OCI-LY1 (cell line): Measurements from ENCODE around the gene RTKN2.

Source experiments
- EZH2 ChIP-seq: fragments of 200-600 bp; sonication (generic), shearing (Covaris generic); IDR thresholded peaks from 2 replicates; pipeline ENCODE4 v1.8.0; 2017; ENCODE audit warnings: borderline replicate concordance, mixed run types, mild to moderate bottlenecking, antibody characterized with exemption, low read length, moderate library complexity, mixed read lengths
- TF ChIP-seq, protein P1 (sequence below): fragments of 200-600 bp; sonication (generic), shearing (Covaris generic); IDR thresholded peaks from 2 replicates; pipeline ENCODE4 v1.5.1; 2017; ENCODE audit warnings: mild to moderate bottlenecking, antibody characterized with exemption, low read length, moderate library complexity, mixed read lengths

DNA sequence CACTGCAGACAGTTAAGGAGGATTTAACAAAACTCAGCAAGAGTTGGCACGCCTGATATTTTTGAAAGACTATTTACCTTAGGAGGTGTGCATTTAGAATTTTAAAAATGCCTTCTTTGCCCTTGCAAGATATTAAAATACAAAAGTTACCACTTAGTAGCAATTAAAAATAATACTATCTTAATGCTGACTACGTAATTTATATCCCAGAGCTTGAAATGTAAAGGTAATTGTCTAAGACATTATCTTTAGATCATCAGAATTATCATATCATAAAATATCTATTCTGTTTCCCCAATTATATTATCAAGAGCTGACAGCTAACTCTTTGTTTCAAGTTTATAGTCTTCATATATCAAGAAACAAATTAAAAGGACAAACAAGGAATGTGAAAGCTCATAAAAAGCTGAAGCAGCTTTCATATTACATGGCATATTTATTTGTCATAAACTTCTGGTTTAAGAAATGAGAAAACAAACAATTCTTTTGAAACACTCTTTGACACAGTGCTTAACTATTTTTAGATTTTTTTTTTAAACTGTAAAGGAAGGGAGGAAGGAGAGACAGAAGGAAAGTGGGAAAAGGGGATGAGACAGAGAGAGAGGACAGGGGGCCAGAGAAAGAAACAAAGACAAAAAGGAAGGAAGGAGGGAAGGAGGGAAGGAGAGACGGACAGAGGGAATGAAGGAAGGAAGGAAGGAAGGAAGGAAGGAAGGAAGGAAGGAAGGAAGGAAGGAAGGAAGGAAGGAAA lies 73.5 kb downstream of the RTKN2 start:
- TF ChIP-seq, protein P1, sequence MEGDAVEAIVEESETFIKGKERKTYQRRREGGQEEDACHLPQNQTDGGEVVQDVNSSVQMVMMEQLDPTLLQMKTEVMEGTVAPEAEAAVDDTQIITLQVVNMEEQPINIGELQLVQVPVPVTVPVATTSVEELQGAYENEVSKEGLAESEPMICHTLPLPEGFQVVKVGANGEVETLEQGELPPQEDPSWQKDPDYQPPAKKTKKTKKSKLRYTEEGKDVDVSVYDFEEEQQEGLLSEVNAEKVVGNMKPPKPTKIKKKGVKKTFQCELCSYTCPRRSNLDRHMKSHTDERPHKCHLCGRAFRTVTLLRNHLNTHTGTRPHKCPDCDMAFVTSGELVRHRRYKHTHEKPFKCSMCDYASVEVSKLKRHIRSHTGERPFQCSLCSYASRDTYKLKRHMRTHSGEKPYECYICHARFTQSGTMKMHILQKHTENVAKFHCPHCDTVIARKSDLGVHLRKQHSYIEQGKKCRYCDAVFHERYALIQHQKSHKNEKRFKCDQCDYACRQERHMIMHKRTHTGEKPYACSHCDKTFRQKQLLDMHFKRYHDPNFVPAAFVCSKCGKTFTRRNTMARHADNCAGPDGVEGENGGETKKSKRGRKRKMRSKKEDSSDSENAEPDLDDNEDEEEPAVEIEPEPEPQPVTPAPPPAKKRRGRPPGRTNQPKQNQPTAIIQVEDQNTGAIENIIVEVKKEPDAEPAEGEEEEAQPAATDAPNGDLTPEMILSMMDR = no peak
- no peak for TF ChIP-seq EZH2
